HCT116 (cell line): ENCODE data around the gene TECPR1. TPM values are rescaled to one million over a fixed set of nuclear protein-coding genes. Genes with fewer than 3 reads are reported as not detected.

Source experiments
- ATAC-seq: fragments of 200-7000 bp; cut with Tn5 transposase; 2 replicates; pipeline ENCODE4 v1.9.1; 2020; ENCODE audit warnings: mild to moderate bottlenecking, moderate library complexity
- BruUV-seq: library from RNA; stranded (reverse); fragments of 400-500 nt; replicated peaks from 2 replicates; lab custom pipeline; 2021; lab: Mats Ljungman, UMichigan
- CTCF ChIA-PET: fragments of 300-600 bp; sonication (Branson Sonifier 250); formaldehyde crosslinking; loops from one replicate; lab custom pipeline; 2021; ENCODE audit warnings: antibody characterized with exemption; lab: Charles Lee
- POLR2A ChIA-PET: fragments of 300-600, 350-600 bp; sonication (Branson Sonifier 250); formaldehyde crosslinking; loops from one replicate; lab custom pipeline; 2021; ENCODE audit warnings: antibody characterized with exemption; lab: Charles Lee
- RAD21 ChIA-PET, 2 experiments: fragments of 300-600 bp; sonication (Branson Sonifier 250); formaldehyde crosslinking; loops; one replicate each; lab custom pipeline; 2023; ENCODE audit warnings: low total read pairs in 2 of 2; ENCODE audit not compliant: uncharacterized antibody in 2 of 2, unreplicated experiment in 2 of 2, low non-redundant PET in 1 of 2; lab: Charles Lee
- DNase-seq: peaks from one replicate; pipeline ENCODE4 v3.0.0-alpha.2; 2010; ENCODE audit warnings: low read depth, low spot score
- H2AFZ ChIP-seq: fragments of 200-600 bp; shearing (Covaris generic), sonication (generic); 2 replicates; pipeline ENCODE4 v1.6.1; 2017; ENCODE audit warnings: low read depth, mixed run types, mixed read lengths, antibody characterized with exemption, low read length; ENCODE audit not compliant: poor library complexity, severe bottlenecking
- H3K27ac ChIP-seq: 2 replicates; pipeline ENCODE4 v1.5.1; 2012; ENCODE audit warnings: low read depth, low read length
- H3K27me3 ChIP-seq: fragments of 200-600 bp; sonication (generic); 2 replicates; pipeline ENCODE4 v1.6.1; 2016; ENCODE audit warnings: mixed run types, low read length, mixed read lengths; ENCODE audit not compliant: insufficient read depth
- H3K36me3 ChIP-seq, 2 experiments: fragments of 200-500 bp in 1 of 2; fragments of 200-600 bp in 1 of 2; sonication (Bioruptor generic) in 1 of 2; sonication (generic) in 1 of 2; 2 replicates each; pipeline versions ENCODE4 v1.5.1 to v1.6.1; 2014 to 2016; ENCODE audit warnings: low read length in 2 of 2, inconsistent platforms in 1 of 2, mixed read lengths in 1 of 2, mixed run types in 1 of 2; ENCODE audit not compliant: insufficient read depth in 2 of 2, control insufficient read depth in 1 of 2
- H3K4me1 ChIP-seq, 2 experiments: fragments of 200-600 bp in 1 of 2; sonication (generic) in 1 of 2; 2 replicates each; pipeline versions ENCODE4 v1.5.1 to v1.6.1; 2012 to 2017; ENCODE audit warnings: low read length in 2 of 2, inconsistent platforms in 1 of 2, mild to moderate bottlenecking in 1 of 2, mixed read lengths in 1 of 2, mixed run types in 1 of 2, moderate library complexity in 1 of 2; ENCODE audit not compliant: insufficient read depth in 2 of 2, control insufficient read depth in 1 of 2
- H3K4me2 ChIP-seq: fragments of 200-600 bp; sonication (generic); 2 replicates; pipeline ENCODE4 v1.6.1; 2017; ENCODE audit warnings: mixed run types, low read length, mixed read lengths
- H3K4me3 ChIP-seq, 2 experiments: fragments of 200-600 bp in 1 of 2; sonication (generic) in 1 of 2; replicated peaks in 1 of 2; 2 replicates each; pipeline ENCODE4 v1.5.1; 2011 to 2016; ENCODE audit warnings: low read length in 2 of 2, control low read depth in 1 of 2, low read depth in 1 of 2, mild to moderate bottlenecking in 1 of 2, mixed read lengths in 1 of 2, mixed run types in 1 of 2
- H3K79me2 ChIP-seq: fragments of 200-600 bp; sonication (generic); 2 replicates; pipeline ENCODE4 v1.6.1; 2017; ENCODE audit warnings: mild to moderate bottlenecking, mixed run types, low read length, moderate library complexity, mixed read lengths; ENCODE audit not compliant: insufficient read depth
- H3K9ac ChIP-seq: fragments of 200-600 bp; sonication (generic); 2 replicates; pipeline ENCODE4 v1.6.1; 2016; ENCODE audit warnings: low read length, mixed read lengths
- H3K9me2 ChIP-seq: fragments of 200-600 bp; sonication (generic), shearing (Covaris generic); 2 replicates; pipeline ENCODE4 v1.6.1; 2017; ENCODE audit warnings: mixed run types, mild to moderate bottlenecking, moderate library complexity; ENCODE audit not compliant: insufficient read depth
- H3K9me3 ChIP-seq, 2 experiments: fragments of 200-500 bp in 1 of 2; fragments of 200-600 bp in 1 of 2; sonication (Bioruptor generic) in 1 of 2; sonication (generic) in 1 of 2; 2 replicates each; pipeline ENCODE4 v1.6.1; 2014 to 2017; ENCODE audit warnings: low read length in 2 of 2, mixed read lengths in 2 of 2, inconsistent platforms in 1 of 2, low read depth in 1 of 2, mild to moderate bottlenecking in 1 of 2, mixed run types in 1 of 2, moderate library complexity in 1 of 2; ENCODE audit not compliant: control insufficient read depth in 1 of 2, insufficient read depth in 1 of 2
- H4K20me1 ChIP-seq: fragments of 200-600 bp; sonication (generic), shearing (Covaris generic); 2 replicates; pipeline ENCODE4 v1.6.1; 2017; ENCODE audit warnings: mixed run types, mild to moderate bottlenecking, moderate library complexity; ENCODE audit not compliant: insufficient read depth
- EZH2phosphoT487 ChIP-seq: fragments of 200-600 bp; IDR thresholded peaks from 2 replicates; pipeline ENCODE4 v1.6.1; 2018; ENCODE audit warnings: antibody characterized with exemption, borderline replicate concordance
- FOSL1 ChIP-seq: IDR thresholded peaks from 2 replicates; pipeline ENCODE4 v1.6.1; 2012; ENCODE audit warnings: low read depth
- POLR2A ChIP-seq: IDR thresholded peaks from 2 replicates; pipeline ENCODE4 v1.7.0; 2011; ENCODE audit warnings: borderline replicate concordance; ENCODE audit not compliant: insufficient read depth, insufficient read length; ENCODE audit errors: extremely low read depth
- SP1 ChIP-seq: IDR thresholded peaks from 2 replicates; pipeline ENCODE4 v1.6.1; 2012; ENCODE audit warnings: low read depth
- YY1 ChIP-seq: IDR thresholded peaks from 2 replicates; pipeline ENCODE4 v1.6.1; 2011; ENCODE audit warnings: low read length, low read depth, moderate library complexity, mild to moderate bottlenecking; ENCODE audit not compliant: insufficient replicate concordance; ENCODE audit errors: extremely low read depth
- intact Hi-C: fragments of 100-400 bp; cut with micrococcal nuclease; formaldehyde crosslinking; loops from 2 replicates; pipeline ENCODE4 v1.10.0; 2022
- total RNA-seq: library from RNA; stranded (reverse); gene quantifications from one replicate; pipeline ENCODE4 v1.2.1, GENCODE V29; 2021; ENCODE audit not compliant: unreplicated experiment

Gene TECPR1
- total RNA-seq, 1 experiment from 2014 or later = 19.9 TPM

DNA sequence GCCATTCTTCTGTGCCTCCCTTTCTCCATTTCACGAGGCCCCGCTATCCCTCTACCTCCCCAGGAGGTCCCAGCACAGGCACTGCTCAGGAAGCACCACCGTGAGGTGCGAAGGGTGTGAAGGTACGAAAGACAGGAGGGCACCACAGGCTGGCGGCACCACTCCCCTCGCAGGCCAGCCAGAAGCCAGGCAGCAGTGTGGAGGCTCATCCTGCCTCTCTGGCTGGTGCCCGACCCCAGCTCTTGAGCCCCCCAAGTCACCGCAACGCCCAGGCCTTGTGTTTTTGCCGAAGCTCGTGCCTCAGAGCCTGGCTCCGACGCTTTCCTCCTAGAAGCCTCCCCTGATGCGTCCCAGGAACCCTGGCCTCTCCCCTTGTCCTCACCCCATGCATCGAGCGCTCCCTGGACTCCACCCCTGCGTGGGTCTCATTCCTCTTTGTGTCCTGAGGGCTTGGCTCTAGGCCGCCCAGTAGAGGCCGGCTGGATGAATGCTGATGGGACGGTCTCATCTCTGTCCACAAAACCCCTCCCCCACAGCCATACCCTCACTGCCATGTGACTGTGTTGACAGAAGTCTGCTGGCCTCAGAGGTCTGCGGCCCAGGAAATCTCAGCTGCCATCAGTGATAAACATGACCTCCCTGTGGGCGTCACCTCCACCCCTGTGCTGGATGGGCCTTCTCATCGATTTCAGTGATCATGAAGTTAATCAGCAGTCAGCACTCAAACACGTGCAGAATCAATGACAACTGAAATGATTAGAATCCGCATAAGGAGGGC is 48.8 kb upstream of the TECPR1 start:
- no peaks in the 10 kb centered on the region for H4K20me1 ChIP-seq
- no peaks in the 10 kb centered on the region for H3K4me1 ChIP-seq
- intact Hi-C loops = no loop called here
- no TSS peak for BruUV-seq
- H3K27me3 ChIP-seq = no peaks in the 10 kb centered on the region
- no peak overlapping the region for H2AFZ ChIP-seq
- no peak overlapping the region for H3K9ac ChIP-seq
- H3K79me2 ChIP-seq = no peaks in the 10 kb centered on the region
- H3K27ac ChIP-seq = no peak overlapping the region
- peaks cover 20 to 23% of the 10 kb centered on the region in 2 experiments; a peak in 3 of 4 replicates for H3K36me3 ChIP-seq
- no peaks in the 10 kb centered on the region for H3K9me2 ChIP-seq
- no peak for DNase-seq
- ChIA-PET POLR2A (no interaction called here), RAD21 (no interaction called here), CTCF (no interaction called here)
- TF ChIP-seq FOSL1 = no peak
- H3K4me3 ChIP-seq = no peak overlapping the region
- no peak overlapping the region for H3K4me2 ChIP-seq
- no peak for ATAC-seq
- no peaks in the 10 kb centered on the region for H3K9me3 ChIP-seq

GRCh38 chr7:98297626-98298286 is 45.7 kb upstream of the TECPR1 start:
- TF ChIP-seq YY1 (no peak), EZH2phosphoT487 (no peak), POLR2A (no peak), SP1 (no peak)
- DNase-seq (no peak), ATAC-seq (no peak)
- Histone ChIP-seq H4K20me1 (no peaks in the 10 kb centered on the region), H3K27ac (no peak overlapping the region), H2AFZ (no peak overlapping the region), H3K9me3 (no peaks in the 10 kb centered on the region), H3K79me2 (peaks cover 22% of the 10 kb centered on the region; the same call in 1 of the 2 replicates), H3K4me1 (peaks cover 0 to 12% of the 10 kb centered on the region in 2 experiments; a peak in 2 of 4 replicates), H3K27me3 (no peaks in the 10 kb centered on the region), H3K36me3 (peaks cover 8 to 17% of the 10 kb centered on the region in 2 experiments; a peak in 3 of 4 replicates), H3K4me2 (no peak overlapping the region), H3K4me3 (no peak overlapping the region), H3K9ac (no peak overlapping the region), H3K9me2 (no peaks in the 10 kb centered on the region)
- intact Hi-C loops = no loop called here
- ChIA-PET CTCF (interaction anchor here (0.6 to 1.2 kb wide), 2 partner anchors 103 to 136 kb away, joined by 5 read pairs; partner anchors contain the start of gene BAIAP2L1), POLR2A (no interaction called here), RAD21 (no interaction called here)
- BruUV-seq = no TSS peak
